ENCODE measurements around the gene CALD1.

- TF ChIP-seq, protein P1, sequence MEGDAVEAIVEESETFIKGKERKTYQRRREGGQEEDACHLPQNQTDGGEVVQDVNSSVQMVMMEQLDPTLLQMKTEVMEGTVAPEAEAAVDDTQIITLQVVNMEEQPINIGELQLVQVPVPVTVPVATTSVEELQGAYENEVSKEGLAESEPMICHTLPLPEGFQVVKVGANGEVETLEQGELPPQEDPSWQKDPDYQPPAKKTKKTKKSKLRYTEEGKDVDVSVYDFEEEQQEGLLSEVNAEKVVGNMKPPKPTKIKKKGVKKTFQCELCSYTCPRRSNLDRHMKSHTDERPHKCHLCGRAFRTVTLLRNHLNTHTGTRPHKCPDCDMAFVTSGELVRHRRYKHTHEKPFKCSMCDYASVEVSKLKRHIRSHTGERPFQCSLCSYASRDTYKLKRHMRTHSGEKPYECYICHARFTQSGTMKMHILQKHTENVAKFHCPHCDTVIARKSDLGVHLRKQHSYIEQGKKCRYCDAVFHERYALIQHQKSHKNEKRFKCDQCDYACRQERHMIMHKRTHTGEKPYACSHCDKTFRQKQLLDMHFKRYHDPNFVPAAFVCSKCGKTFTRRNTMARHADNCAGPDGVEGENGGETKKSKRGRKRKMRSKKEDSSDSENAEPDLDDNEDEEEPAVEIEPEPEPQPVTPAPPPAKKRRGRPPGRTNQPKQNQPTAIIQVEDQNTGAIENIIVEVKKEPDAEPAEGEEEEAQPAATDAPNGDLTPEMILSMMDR (IDR thresholded peaks at IDR 0.05; ENCODE audit: borderline replicate concordance, extremely low read depth, low read length, poor library complexity, severe bottlenecking) = no peak
- TF ChIP-seq EZH2 (IDR thresholded peaks at IDR 0.05; ENCODE audit: borderline replicate concordance, low read depth, low read length, severe bottlenecking) = no peak
Observed at GRCh38 chr7:134850066-134850465, 70.6 kb downstream of the CALD1 start.

All from DND-41 (cell line).